ENCODE results near the gene DCUN1D3. TPM values are rescaled to one million over a fixed set of nuclear protein-coding genes. Genes with fewer than 3 reads are reported as not detected.

DCUN1D3 gene
- total and polyA plus RNA-seq, 9 donors, result 2.6 to 18.2 (median 12.2) TPM

DNA sequence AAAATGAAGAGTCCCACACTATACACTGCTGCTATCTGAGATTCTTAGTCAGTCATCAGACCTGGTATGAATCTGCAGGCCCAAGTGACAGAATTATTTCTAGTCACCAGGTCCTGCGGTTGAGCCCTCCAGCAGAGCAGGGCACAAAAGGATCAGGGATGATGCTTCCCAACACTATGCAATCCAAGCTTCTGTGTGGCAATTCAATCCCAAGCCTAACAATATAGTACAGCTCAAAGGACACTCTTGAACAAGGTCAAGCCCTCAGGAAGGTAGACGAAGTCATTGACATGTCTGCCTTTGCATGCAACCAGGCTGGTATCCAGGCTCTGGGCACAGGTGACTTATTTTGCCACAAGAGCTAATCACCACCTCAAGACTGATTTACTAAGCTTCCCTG, 5.8 kb downstream of the DCUN1D3 start:
- 87 to 100% (median 93%) methylated on average over 2 of the region's 2 CpGs for WGBS, 3 donors
- no peaks in the 10 kb centered on the region for H3K4me1 ChIP-seq (ENCODE audit: insufficient read depth)
- H3K9me3 ChIP-seq, result no peaks in the 10 kb centered on the region
- H3K27me3 ChIP-seq, result no peaks in the 10 kb centered on the region
- TF ChIP-seq EP300 (IDR thresholded peaks at IDR 0.05) (no peak), POLR2A (IDR thresholded peaks at IDR 0.05) (no peak)
- TF ChIP-seq, protein P1, sequence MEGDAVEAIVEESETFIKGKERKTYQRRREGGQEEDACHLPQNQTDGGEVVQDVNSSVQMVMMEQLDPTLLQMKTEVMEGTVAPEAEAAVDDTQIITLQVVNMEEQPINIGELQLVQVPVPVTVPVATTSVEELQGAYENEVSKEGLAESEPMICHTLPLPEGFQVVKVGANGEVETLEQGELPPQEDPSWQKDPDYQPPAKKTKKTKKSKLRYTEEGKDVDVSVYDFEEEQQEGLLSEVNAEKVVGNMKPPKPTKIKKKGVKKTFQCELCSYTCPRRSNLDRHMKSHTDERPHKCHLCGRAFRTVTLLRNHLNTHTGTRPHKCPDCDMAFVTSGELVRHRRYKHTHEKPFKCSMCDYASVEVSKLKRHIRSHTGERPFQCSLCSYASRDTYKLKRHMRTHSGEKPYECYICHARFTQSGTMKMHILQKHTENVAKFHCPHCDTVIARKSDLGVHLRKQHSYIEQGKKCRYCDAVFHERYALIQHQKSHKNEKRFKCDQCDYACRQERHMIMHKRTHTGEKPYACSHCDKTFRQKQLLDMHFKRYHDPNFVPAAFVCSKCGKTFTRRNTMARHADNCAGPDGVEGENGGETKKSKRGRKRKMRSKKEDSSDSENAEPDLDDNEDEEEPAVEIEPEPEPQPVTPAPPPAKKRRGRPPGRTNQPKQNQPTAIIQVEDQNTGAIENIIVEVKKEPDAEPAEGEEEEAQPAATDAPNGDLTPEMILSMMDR (IDR thresholded peaks at IDR 0.05), result no peak
- no peaks in the 10 kb centered on the region for H3K36me3 ChIP-seq
- DNase-seq, result no peak
- no peak overlapping the region for H3K27ac ChIP-seq
- intact Hi-C loops (cut with DNase I), result no loop called here
- H3K4me3 ChIP-seq, result no peak overlapping the region

DNA sequence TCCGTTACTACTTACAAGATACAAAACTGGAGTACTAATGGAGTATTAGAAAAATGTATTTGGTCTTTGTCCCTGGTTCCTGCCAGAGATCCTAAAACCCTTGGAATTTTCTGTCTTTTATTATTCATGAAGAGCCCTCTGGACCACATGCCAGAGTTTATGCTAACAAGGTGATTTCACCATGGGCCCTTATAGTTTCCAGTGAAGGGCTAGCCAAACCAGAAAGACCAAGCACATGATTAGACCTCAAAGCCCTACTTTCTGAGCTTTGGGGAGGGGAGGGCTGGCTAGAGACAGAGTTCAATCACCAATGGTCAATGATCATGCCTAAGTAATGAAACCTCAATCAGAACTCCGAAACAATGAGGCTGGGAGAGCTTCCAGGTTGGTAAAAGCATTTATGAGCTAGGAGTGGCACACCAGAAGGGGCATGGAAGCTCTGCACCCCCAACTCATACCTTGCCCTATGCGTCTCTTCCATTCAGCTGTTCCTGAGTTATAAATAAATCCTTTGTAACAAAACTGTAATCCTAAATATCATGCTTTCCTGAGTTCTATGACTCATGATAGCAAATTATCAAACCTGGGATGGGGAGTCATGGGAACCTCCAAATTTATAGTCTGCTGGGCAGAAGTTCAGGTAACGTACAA, 10.4 kb downstream of the DCUN1D3 start:
- Histone ChIP-seq H3K9me3 (no peaks in the 10 kb centered on the region), H3K36me3 (no peaks in the 10 kb centered on the region), H3K27me3 (no peaks in the 10 kb centered on the region), H3K4me1 (ENCODE audit: insufficient read depth) (peaks cover 2% of the 10 kb centered on the region), H3K27ac (no peak overlapping the region), H3K4me3 (no peak overlapping the region)
- no peak for DNase-seq
- TF ChIP-seq EP300 (IDR thresholded peaks at IDR 0.05) (no peak), POLR2A (IDR thresholded peaks at IDR 0.05) (no peak)
- TF ChIP-seq, protein P1 (IDR thresholded peaks at IDR 0.05), result no peak
- intact Hi-C loops (cut with DNase I), result no loop called here
- 92 to 94% (median 93%) methylated on average over 4 of the region's 4 CpGs for WGBS, 3 donors

DNA sequence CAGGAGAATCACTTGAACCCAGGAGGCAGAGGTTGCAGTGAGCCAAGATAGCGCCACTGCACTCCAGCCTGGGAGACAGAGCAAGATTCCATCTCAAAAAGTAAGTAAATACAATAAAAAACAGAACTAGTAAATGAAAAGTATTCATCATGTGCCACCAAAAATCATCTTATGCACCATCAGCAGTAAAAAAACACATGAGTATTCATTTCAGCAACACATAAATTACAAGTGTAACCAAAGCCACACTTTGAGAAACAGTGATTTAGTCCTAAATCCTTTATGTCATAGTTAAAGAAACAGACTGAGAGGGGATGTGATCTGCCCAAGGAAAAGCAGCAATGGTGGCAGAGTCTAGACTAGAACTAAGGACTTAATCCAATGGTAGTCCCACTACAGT, 13.0 kb downstream of the DCUN1D3 start:
- intact Hi-C loops (cut with DNase I), result no loop called here
- Histone ChIP-seq H3K9me3 (no peaks in the 10 kb centered on the region), H3K4me1 (ENCODE audit: insufficient read depth) (peaks cover 5% of the 10 kb centered on the region)

DNA sequence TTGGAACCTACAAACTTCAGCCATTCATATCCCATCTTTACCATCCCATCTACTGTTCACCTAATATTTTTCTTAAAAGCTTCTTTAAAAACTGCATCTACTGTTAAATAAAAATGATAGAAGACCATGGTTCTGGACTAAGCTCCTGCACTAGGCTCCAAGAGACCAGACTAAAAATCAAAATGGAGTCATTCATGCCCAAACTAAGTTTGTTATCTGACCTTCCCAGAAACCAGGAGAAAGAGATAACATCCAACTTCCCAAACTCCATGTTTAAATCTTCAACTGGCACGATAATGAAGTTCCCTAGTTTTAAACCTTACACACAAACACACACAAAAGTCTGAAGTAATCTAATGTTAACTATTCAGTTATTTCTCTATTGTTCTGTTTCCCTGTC, 13.8 kb downstream of the DCUN1D3 start:
- no peak overlapping the region for H3K27ac ChIP-seq
- H3K27me3 ChIP-seq, result no peaks in the 10 kb centered on the region
- peaks cover 5% of the 10 kb centered on the region for H3K4me1 ChIP-seq (ENCODE audit: insufficient read depth)
- intact Hi-C loops (cut with DNase I), result no loop called here
- H3K4me3 ChIP-seq, result no peak overlapping the region
- no peaks in the 10 kb centered on the region for H3K9me3 ChIP-seq
- TF ChIP-seq POLR2A (IDR thresholded peaks at IDR 0.05), result no peak
- TF ChIP-seq, protein P1 (IDR thresholded peaks at IDR 0.05), result no peak
- no peak for TF ChIP-seq EP300 (IDR thresholded peaks at IDR 0.05)
- no peak for DNase-seq
- WGBS, 3 donors, result 0 to 42% (median 36%) methylated on average over 1 of the region's 1 CpG
- H3K36me3 ChIP-seq, result no peaks in the 10 kb centered on the region

More for the DNA sequence above, 13.0 kb downstream of the DCUN1D3 start:
- TF ChIP-seq EP300 (IDR thresholded peaks at IDR 0.05) (no peak), POLR2A (IDR thresholded peaks at IDR 0.05) (no peak)
- TF ChIP-seq, protein P1 (IDR thresholded peaks at IDR 0.05), result no peak
- Histone ChIP-seq H3K27ac (no peak overlapping the region), H3K4me3 (no peak overlapping the region), H3K36me3 (no peaks in the 10 kb centered on the region), H3K27me3 (no peaks in the 10 kb centered on the region)
- WGBS, 3 donors, result 92 to 97% (median 96%) methylated on average over 1 of the region's 1 CpG
- no peak for DNase-seq
